HG02938 (cell line): ENCODE data around the gene C20orf144.
"Not testable (repeated sequence)": the region's sequence is repeated elsewhere in the genome, so short reads cannot be mapped to it uniquely, and the experiment has no call there.

Experiments used
- ATAC-seq: cut with Tn5 transposase; IDR thresholded peaks from one replicate; pipeline ENCODE4 v1.9.1; 2021; ENCODE audit warnings: mild to moderate bottlenecking, moderate library complexity; ENCODE audit not compliant: unreplicated experiment

Gene C20orf144

DNA sequence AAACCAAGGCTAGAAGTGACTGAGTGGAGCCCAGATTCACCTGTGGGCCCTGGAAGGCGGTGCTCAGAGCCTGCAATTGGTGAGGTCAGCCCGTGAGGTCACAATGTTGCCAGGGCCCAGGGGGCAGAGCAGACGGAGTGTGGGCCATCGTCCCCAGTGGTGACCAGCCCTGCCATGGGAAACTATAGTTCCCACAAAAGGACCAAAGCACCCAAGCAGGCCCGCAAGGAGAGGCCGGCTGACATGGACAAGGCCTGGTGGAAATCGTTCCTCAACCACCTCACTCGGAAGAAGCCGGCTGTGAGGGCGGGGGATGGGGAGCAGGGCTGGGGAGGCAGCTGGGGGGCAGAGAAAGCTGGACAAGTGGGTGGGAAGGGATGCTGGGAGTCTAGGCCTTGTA, at the start of gene C20orf144:
TSS of gene C20orf144 (plus strand) at position 156 of the 400 bp plus-strand sequence. CDS start at position 175, 19 bp downstream.
- no peak for ATAC-seq

DNA sequence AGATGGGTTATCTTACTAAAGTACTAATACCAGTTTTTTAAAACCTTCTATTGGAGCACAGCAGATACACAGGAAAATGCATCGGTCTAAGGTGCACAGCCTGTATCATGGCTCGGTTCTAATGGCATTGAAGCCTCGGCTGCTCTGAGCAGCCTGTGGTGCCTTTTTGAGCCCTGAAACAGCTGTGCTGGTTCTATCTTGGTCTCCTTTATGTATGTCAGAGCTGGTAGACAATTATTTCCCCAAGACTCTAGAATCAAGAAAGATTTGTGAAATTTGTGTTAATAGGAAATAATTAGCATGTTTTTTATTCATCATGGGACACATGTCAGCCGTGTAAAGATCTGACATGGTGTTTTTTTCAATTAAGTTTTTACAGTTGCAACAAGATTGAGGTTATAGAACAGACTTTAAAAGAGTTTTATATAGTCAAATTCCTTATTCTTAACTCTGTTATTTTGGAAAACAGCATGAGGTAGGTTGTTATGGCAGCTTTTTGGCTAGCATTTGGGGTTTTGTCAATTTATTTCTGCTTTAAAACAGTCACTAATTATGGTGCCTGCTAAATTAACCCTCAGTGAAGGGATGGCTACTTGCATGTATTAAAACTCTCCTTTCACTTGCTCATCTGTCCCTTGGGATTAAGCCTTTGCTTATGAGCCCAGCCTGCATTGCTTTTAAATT, 40.3 kb upstream of the C20orf144 start:
- no peak for ATAC-seq

DNA sequence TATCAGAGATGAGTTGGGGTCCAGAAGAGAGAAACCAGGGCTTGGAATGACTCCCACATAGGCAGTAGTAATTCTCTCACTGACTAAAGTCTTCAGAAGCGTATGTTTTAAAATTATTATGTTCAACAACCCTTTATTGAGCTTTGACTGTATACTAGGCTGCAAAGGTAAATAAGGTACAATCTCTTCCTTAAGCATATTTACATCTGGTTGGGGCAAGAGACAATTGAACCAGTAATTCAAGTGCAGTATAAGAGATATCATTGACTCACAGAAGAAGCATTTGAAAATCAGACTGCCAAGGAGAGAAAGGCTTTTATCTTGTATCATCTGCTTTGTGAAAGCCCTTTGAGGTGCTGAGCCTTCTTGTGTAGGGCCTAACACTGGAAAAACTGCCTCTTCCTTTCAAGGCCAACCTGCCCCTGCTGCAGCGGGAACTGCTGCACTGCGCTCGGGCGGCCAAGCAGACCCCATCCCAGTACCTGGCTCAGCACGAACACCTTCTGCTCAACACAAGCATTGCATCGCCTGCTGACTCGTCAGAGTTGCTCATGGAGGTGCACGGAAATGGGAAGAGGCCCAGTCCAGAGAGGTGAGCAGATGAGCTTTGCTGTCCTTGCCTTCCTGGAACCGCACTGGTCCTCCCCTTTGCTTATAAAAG, 39.3 kb upstream of the C20orf144 start:
- no peak for ATAC-seq

DNA sequence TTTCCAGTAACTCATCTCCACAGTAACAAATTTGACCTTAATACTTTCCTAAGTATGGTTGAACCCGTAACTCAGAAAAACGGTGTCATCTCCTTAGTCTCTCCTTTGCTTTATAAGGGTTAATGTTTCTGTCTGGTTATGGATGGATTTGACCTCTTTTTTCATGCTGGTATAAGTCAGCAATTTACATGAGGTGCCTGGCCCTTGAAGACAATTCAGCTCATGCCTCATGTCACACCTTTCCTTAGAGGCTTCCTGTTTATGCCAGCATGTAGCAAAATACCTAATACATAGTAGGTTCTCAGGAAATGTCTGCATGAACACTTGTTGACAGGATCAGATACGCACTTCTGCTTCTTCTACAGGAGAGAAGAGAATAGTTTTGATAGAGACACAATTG, 37.7 kb upstream of the C20orf144 start:
- no peak for ATAC-seq

GRCh38 chr20:33626190-33626589, 35.9 kb upstream of the C20orf144 start:
- ATAC-seq = no peak

- no peak for ATAC-seq
These were observed 34.4 kb upstream of the C20orf144 start for GRCh38 chr20:33627577-33628216.

GRCh38 chr20:33629533-33629932, 32.6 kb upstream of the C20orf144 start:
- ATAC-seq = no peak

DNA sequence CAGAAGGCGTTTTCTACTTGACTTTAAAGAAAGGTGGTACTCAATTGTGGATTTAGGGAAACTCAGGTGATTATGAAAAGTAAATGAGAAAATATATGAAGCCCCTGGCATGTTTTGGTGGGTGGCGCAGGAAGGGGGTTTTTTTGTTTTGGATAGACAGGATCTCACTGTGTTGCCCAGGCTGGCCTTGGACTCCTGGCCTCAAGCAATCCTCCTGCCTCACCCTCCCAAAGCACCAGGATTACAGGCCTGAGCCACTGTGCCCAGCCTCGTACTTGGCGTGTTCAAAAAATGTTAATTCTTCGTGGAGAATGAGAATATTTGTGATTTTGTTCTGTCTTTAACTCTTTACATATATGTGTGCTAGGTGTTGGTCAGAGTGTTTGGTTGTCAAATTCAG, 32.1 kb upstream of the C20orf144 start:
- ATAC-seq = no peak

- ATAC-seq = no peak
These were observed 31.6 kb upstream of the C20orf144 start for GRCh38 chr20:33630507-33630906.

- ATAC-seq = not testable (repeated sequence)
These were observed 30.2 kb upstream of the C20orf144 start for GRCh38 chr20:33631910-33632309.

GRCh38 chr20:33635341-33635740, 26.8 kb upstream of the C20orf144 start:
- no peak for ATAC-seq

DNA sequence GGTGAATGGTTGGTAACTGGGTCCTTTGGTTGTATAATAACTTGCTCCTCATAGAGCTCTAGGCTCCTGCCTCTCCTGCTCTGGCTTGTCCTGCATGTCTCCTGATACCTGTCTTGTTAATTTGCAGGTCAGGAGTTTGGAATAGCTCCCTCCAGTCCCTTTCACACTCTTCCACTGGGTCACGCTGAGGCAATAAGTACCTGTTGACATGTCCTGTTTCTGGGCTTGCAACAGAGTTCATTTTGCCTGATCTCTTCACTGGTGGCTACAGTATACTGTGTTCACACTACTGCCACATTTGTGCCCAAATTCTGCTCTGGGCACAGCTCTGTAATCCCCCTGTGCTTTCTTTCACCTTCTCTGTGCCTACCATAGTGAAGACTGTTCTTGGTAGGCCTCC, 25.4 kb upstream of the C20orf144 start:
- ATAC-seq = no peak

- ATAC-seq = no peak
These were observed 21.8 kb upstream of the C20orf144 start for GRCh38 chr20:33640287-33640686.

- no peak for ATAC-seq
These were observed 17.6 kb upstream of the C20orf144 start for GRCh38 chr20:33644313-33645071.

DNA sequence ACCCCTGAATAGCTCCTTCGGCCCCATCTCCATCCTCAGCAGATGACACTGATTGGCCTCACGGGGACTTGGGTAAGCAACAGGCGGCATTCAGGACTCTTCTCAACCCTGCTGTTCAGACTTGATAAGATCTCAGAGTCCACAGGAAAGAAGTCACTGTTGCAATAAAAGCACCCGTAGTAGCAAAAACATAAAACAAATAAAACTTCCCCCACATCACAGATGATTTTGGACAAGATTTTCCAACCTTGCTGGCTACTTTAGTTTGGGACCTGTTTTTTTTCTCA, 17.1 kb upstream of the C20orf144 start:
- no peak for ATAC-seq

- ATAC-seq = no peak
These were observed 16.7 kb upstream of the C20orf144 start for GRCh38 chr20:33645396-33645795.

GRCh38 chr20:33646191-33646590, 15.9 kb upstream of the C20orf144 start:
- no peak for ATAC-seq

DNA sequence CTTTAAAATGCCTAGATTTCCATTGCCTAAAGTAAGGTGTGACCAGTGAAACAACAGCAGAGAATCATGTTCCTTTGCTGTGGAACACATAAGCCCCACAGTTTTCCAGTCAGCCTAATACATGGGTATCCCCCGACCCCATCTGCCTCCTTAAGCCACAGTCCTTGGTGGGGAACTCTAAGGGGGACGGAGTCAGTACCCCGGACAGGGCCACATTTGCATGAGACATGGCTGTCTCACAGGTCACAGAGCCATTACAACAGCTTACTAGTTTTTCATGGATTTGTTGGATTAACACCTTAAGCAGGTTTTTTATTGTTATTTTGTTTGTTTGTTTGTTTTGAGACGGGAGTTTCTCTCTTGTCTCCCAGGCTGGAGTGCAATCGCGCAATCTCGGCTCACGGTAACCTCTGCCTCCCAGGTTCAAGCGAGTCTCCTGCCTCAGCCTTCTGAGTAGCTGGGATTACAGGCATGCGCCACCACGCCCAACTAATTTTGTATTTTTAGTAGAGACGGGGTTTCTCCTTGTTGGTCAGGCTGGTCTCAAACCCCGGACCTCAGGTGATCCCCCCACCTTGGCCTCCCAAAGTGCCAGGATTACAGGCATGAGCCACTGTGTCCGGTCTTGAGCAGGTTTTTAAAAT, 15.0 kb upstream of the C20orf144 start:
- ATAC-seq = not testable (repeated sequence)

DNA sequence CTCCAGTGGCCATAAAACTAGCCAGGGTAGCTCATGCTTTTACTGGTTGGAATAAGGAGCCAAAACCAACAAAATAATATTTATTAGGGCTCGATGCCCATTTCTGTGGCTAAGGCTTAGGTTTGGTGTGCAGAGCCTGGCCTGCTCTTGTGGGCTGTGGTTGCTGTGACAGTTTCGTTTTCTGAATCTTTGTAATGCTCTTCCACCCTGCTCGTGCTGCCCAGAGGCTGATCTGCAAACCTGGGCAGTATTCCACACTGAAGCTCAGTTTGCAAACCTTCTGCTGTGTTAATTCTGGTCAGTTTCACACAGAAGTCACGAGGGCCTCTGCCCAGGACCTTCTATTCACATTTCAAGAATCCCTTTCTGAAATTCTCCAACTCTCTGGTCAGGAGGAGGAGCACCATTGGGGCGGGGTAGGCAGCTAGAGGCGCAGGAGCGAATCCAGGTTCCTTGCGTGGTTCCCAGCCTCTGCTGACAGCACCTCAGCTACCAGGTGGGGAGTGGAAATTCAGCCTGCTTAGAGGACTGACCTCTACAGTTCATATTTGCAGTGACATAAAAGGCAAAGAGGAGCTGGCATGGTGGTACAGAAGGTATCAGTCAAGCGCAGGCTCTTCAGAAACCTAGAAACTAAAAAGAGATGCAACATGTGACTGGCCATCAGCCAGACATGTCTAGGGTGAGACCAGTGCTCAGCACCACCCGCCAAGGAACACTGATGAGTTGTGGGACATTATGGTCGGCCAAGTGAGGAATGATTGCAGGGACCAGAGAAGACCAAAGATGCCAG, 14.3 kb upstream of the C20orf144 start:
- ATAC-seq = no peak

DNA sequence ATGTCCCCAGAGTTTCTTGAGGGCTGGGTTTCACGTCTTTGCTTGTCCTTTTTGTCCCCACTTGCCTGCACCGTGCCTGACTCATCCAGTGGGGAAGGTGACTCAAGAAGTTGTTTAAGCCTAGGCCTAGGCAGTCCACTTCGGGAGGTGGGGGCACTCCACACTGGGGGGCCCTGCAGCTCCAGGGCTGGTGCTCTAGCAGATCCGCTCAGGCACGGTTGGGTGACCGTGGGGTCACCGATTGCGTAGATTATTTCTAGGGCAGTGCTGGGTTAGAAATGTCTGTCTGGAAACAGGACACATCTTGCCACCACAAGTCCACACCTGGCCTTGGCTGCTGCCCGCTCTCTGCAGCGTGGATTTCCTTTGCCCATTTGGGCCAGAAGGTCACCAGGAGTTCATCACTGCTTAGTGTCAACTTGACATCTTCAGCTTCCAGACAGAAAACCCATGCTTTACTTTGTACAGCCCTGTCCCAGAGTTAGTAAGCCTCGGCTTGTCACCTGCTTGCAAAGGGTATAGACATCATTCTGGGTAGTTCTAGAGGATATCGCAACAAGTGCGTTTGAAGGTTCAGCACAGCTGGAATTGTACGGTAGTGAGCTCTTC, 13.6 kb upstream of the C20orf144 start:
- no peak for ATAC-seq
